HPDE6-E6E7 (cell line): ENCODE data around the gene FASTK.

Experiments used
- DNase-seq: peaks from one replicate; pipeline ENCODE4 v3.0.0; 2011; ENCODE audit warnings: missing footprints; ENCODE audit errors: extremely low spot score

The FASTK gene

DNA sequence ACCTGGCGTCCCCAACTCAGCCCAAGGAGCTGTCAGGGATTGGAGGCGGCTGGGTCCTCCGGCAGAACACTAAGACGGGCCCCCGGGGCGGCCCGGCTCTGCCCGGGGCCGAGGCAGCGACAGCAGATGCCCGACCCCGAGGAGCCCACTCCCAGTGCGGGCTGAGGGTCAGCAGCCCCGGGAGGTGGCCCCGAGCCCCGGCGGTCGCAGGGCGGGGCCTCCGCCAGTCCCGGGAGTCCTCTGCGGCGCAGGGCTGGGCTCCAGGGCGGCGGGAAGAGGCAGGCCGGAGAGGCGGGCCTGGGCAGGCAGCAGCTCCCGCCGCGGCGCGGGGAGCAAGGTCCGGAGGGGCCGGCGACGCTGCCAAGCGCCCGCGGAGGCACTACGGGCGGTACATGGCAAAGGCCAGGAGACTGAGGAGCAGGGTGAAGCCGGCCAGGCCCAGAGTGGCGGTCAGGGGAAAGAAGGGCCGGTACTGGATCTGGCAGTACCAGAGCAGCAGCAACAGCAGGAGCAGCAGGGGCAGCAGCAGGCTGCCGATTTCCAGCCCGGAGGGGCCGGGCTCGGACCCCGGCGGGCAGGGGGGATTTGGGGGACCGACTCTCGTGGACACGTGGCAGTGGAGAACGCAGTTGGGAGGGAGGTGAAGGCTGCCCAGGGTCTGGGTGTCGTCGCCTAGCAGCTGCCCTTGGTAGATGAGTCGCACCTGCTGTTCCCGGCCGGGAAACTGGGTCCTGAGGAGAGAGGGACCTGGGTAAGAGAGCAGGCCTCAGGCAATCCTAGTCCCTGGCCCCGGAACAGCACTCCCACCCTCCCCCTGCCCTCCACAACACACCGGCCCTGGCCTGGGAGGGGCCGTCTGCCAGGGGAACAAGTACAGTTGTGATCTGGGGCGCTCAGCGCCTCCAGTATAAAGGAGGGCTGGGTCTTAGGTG is 827 bp upstream of the FASTK start:
- no peak for DNase-seq

DNA sequence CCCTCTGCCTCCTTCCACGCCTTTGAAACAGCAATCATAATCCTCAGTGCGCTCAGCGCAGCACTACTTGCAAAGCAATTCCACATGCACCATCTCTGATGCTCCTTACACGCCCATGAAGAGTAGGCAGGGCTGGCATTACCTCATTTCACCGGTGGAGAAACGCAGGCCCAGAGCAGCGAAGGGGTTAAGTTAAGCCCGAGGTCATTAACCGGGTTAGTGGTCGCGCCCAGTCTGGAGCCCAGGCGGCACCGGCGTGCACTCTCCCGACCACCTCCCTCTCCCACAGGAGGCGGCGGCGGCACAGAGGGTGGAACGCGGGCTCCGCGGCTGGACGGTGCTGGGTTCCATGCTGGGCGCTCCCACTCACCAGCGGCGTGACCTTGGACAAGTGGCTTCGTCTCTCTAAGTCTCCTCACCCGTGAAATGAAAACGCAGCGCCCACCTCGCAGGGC is 515 bp downstream of the FASTK start:
- DNase-seq: no peak

- no peak for DNase-seq
Observed at GRCh38 chr7:151079199-151079910, 1.3 kb downstream of the FASTK start.

DNA sequence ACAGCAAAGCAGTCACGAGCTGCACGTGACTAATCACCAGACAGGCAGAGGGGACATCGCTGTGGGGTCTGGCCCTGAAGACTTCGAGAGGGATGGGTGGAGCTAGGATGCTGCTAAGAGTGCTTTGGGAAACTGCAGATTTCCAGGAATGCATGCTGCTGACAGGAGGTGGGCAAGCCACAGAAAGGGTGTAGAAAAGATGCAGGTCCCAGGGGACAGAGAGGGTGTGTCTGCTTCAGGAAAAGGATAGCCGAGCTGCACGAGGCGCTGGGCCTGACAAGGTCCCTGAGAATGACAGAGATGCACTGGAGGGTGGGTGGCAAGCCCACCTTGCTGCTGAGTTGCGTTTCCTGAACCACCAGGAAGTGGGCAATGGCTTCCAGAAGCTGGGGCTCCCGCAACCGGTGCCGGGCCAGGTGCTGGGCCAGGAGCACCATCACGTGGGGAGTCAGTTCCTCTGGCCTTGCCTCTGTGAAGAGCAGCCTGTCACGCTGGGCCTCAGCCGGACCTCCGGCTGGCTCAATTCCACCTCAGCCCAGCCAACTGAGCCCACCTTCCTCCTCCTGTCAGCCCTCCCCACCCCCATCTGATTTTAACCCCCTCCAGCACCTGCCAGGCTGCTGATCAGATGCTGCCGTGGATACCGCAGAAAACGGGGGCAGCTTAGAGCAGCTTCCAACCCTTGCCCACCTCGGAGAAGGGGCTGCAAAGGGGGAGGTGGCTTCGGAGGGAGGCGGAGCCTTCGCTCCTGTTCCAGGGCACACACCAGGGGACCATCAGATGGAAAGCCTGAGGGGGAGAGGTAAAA is 2.2 kb downstream of the FASTK start:
- DNase-seq: no peak

DNA sequence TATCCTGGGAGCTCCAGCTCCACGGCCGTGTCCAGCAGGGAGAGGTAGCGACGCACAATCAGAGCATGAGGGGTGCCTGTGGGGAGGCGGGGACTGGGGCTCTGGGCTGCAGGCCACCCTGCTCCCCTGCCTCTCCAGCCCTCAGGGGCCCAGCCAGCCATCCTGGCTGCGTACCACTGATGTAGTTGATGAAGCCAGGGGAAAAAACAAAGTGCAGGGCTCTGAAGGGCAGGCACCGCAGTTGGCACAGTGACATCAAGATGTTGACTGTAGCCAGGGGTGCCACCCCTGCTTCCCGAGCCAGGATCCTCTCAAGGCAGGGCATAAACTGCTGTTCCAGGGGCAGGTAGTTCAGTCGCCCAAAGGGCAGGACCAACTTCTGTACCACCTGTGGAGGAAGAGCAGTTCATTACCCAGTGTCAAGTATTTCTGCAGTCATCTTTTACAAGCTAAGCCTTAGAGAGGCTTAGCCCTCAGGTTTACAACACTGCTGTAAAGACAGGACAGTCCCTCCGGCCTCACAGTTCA is 2.8 kb downstream of the FASTK start:
- no peak for DNase-seq

GRCh38 chr7:151076863-151077704 is 3.5 kb downstream of the FASTK start:
- no peak for DNase-seq

- no peak for DNase-seq
Observed at GRCh38 chr7:151075978-151076426, 4.6 kb downstream of the FASTK start.

- DNase-seq: no peak
Observed at GRCh38 chr7:151075662-151075971, 5.0 kb downstream of the FASTK start.

GRCh38 chr7:151074817-151075661 is 5.6 kb downstream of the FASTK start:
- DNase-seq: no peak

DNA sequence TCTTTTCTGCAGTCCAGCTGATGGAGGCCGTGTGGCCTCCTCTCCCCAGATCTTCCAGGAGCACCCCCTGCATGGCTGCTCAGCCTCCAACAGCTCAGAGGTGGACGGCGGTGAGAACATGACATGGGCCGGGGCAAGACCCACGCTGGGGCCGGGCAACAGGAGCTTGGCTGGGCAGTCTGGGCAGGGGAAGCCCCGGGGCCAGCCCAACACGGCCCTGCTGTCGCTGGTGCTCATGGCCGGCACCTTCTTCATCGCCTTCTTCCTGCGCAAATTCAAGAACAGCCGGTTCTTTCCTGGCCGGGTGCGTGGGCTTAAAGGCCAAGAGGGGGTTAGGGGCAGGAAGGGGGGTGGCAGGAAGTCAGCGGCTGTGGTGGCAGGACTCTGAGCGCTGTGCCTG is 6.6 kb downstream of the FASTK start:
- no peak for DNase-seq

DNA sequence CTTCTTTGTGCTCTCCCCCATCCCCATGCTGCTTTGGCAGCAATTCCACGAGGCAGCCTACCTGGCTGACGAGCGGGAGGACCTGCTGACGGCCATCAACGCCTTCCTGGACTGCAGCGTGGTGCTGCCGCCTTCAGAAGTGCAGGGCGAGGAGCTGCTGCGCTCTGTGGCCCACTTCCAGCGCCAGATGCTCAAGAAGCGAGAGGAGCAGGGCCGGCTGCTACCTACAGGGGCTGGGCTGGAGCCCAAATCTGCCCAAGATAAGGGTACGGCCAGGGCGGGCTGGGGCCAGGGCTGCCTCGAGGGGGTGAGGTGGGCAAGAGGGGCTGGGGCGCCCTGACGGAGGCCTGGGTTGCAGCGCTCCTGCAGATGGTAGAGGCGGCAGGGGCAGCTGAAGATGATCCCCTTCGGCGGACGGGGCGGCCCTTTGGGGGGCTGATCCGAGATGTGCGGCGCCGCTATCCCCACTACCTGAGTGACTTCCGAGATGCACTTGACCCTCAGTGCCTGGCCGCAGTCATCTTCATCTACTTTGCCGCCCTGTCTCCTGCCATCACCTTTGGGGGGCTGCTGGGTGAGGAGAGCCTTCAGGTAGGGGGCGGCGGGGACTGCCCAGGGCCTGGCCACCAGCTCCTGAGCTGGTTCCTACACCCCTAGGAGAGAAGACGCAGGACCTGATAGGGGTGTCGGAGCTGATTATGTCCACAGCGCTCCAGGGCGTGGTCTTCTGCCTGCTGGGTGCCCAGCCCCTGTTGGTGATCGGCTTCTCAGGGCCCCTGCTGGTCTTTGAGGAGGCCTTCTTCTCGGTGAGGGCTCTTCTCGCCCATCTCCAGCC is 9.4 kb downstream of the FASTK start:
- no peak for DNase-seq

- no peak for DNase-seq
Observed at GRCh38 chr7:151070574-151070960, 10.0 kb downstream of the FASTK start.

DNA sequence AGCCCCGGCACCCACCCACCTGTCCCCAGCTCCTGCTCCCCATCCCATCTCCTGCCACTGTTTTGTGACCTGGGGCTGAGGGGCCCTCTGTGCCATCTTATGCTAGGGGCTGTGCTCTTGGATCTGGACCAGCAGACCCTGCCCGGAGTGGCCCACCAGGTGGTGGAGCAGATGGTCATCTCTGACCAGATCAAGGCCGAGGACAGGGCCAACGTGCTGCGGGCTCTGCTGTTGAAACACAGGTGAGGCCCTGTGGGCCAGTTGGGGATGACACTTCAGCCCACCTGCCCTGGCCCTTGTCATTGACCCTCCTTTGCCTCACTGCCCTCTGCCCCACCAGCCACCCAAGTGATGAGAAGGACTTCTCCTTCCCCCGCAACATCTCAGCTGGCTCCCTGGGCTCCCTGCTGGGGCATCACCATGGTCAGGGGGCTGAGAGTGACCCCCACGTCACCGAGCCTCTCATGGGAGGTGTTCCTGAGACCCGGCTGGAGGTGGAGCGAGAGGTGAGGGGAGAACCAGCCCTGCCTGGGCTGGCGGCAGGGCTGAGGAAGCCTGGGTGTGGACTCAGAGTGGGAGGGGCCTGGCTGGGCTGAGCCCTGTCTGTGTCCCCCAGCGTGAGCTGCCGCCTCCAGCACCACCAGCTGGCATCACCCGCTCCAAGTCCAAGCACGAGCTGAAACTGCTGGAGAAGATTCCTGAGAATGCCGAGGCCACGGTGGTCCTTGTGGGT is 10.6 kb downstream of the FASTK start:
- no peak for DNase-seq

GRCh38 chr7:151068069-151068773 is 12.4 kb downstream of the FASTK start:
- no peak for DNase-seq

DNA sequence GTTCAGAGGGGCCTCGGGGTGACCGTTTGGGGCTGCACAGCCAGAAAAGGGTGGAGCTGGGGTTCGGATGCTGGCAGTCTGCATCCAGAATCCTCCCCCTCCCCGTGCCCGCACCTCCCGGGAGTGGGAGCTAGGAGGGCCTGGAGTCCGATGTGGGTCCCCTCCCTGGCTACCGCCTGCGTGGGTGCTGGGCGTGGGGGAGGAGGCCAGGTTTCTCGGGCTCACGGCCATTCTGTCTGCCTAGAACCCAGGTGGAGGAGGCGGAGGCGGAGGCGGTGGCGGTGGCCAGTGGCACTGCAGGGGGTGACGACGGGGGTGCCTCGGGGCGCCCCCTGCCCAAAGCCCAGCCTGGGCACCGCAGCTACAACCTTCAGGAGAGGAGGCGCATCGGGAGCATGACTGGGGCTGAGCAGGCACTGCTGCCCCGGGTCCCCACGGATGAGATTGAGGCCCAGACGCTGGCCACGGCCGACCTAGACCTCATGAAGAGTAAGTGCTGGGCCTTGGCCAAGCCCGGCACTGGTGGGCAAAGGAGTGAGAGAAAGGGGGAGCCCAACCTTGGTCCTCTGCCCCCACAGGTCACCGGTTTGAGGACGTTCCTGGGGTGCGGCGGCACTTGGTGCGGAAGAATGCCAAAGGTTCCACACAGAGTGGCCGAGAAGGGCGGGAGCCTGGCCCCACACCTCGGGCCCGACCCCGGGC is 14.2 kb downstream of the FASTK start:
- no peak for DNase-seq

DNA sequence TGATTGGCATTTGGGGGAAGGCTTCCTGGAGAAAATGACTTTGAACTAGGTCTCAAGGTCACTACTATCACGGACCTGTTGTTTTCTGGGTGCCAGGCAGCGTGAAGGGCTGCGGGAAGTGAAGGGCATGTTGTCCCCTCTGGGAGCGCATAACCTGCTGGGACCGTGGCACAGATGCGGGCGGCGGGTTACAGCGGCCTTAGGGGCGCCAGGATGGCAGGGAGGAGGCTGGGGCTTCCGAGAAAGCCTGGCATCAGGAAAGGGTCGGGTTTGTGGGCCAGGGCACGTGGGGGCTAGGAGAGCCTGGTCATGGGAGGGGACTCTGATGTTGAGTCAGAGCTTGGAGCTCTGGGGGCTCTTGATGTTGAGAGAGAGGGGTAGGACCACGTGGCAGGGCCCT is 15.1 kb downstream of the FASTK start:
- DNase-seq: no peak

DNA sequence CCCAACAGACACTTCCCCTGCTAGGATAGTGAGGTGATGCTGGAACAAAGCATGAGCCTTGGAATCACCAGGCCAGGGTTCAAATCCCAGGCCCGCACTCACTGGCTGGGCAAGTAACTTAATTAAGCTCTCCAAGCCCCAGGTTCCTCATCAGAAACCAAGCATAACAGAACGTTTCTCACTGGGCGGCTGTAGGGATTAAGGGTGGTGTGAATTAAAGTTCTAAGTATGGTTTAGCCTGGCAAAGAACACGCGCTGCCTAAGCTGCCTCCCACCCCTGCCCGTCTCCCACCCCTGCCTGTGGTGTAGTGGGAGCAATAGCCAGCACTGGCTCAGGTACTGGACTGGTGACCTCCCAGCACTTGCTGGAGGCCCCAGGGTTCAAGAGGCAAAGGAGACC is 15.6 kb downstream of the FASTK start:
- DNase-seq: no peak
